Measurements from ENCODE around the gene USP28. TPM values are rescaled to one million over a fixed set of nuclear protein-coding genes. Genes with fewer than 3 reads are reported as not detected.

Gene USP28
- total RNA-seq, 1 donor from 2014 or later = 14.2 TPM

GRCh38 chr11:113908098-113908497, 32.7 kb upstream of the USP28 start:
- H3K36me3 ChIP-seq = no peaks in the 10 kb centered on the region
- no peaks in the 10 kb centered on the region for H3K27me3 ChIP-seq
- no peak overlapping the region for H3K4me3 ChIP-seq
- no peaks in the 10 kb centered on the region for H3K9me3 ChIP-seq (ENCODE audit: low read depth)
- H3K4me2 ChIP-seq = no peak overlapping the region
- Mint-ChIP-seq H3K27ac (no peak overlapping the region), H3K27me3 (ENCODE audit: insufficient read depth, low read depth) (peaks cover 7% of the 10 kb centered on the region), H3K9me3 (no peaks in the 10 kb centered on the region), H3K4me1 (peaks cover 2% of the 10 kb centered on the region), H3K36me3 (no peaks in the 10 kb centered on the region), H3K4me3 (no peak overlapping the region)
- no peak overlapping the region for H2AFZ ChIP-seq (replicated peaks)
- no peaks in the 10 kb centered on the region for H3K79me2 ChIP-seq (ENCODE audit: low read depth)
- peaks cover 8% of the 10 kb centered on the region for H3K4me1 ChIP-seq
- H4K20me1 ChIP-seq (ENCODE audit: low read depth) = no peaks in the 10 kb centered on the region
- H3F3A ChIP-seq (ENCODE audit: low read depth) = no peaks in the 10 kb centered on the region
- no peak overlapping the region for H3K27ac ChIP-seq
- no peak for TF ChIP-seq EZH2phosphoT487 (IDR thresholded peaks at IDR 0.05)
- no peak for TF ChIP-seq EZH2 (IDR thresholded peaks at IDR 0.05)
- TF ChIP-seq, protein P1, sequence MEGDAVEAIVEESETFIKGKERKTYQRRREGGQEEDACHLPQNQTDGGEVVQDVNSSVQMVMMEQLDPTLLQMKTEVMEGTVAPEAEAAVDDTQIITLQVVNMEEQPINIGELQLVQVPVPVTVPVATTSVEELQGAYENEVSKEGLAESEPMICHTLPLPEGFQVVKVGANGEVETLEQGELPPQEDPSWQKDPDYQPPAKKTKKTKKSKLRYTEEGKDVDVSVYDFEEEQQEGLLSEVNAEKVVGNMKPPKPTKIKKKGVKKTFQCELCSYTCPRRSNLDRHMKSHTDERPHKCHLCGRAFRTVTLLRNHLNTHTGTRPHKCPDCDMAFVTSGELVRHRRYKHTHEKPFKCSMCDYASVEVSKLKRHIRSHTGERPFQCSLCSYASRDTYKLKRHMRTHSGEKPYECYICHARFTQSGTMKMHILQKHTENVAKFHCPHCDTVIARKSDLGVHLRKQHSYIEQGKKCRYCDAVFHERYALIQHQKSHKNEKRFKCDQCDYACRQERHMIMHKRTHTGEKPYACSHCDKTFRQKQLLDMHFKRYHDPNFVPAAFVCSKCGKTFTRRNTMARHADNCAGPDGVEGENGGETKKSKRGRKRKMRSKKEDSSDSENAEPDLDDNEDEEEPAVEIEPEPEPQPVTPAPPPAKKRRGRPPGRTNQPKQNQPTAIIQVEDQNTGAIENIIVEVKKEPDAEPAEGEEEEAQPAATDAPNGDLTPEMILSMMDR (IDR thresholded peaks at IDR 0.05) = no peak
- no peak overlapping the region for H3K9ac ChIP-seq
- DNase-seq (ENCODE audit: low spot score) = no peak

DNA sequence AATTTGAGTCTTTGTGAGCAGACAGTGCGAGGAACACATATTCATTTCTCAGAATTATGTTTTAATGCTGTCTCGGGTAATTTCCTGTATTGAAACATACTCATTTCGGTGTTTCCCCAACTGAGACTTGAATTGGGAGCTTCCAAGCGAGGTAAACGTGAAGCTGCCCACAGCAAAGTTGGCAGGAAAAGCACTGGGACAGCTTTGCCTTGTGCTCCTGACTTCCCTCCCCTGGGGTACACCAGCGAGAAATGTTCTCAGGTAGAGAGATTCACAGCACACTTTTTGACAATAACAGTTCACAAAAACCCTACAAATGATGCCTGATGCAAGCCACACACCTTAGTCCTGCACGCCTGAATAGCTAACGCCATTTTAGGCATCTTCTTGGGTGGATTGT, 32.3 kb upstream of the USP28 start:
- Histone ChIP-seq H3F3A (ENCODE audit: low read depth) (no peaks in the 10 kb centered on the region), H3K9ac (no peak overlapping the region), H3K27me3 (no peaks in the 10 kb centered on the region), H3K4me1 (peaks cover 8% of the 10 kb centered on the region), H4K20me1 (ENCODE audit: low read depth) (no peaks in the 10 kb centered on the region), H3K9me3 (ENCODE audit: low read depth) (no peaks in the 10 kb centered on the region), H3K4me2 (no peak overlapping the region), H3K36me3 (no peaks in the 10 kb centered on the region), H3K79me2 (ENCODE audit: low read depth) (no peaks in the 10 kb centered on the region), H3K27ac (no peak overlapping the region), H3K4me3 (no peak overlapping the region), H2AFZ (replicated peaks) (no peak overlapping the region)
- H3K4me3 Mint-ChIP-seq = no peak overlapping the region
- H3K36me3 Mint-ChIP-seq = no peaks in the 10 kb centered on the region
- H3K27ac Mint-ChIP-seq = no peak overlapping the region
- TF ChIP-seq, protein P1 (IDR thresholded peaks at IDR 0.05) = no peak
- TF ChIP-seq EZH2 (IDR thresholded peaks at IDR 0.05) (no peak), EZH2phosphoT487 (IDR thresholded peaks at IDR 0.05) (no peak)
- H3K4me1 Mint-ChIP-seq = peaks cover 2% of the 10 kb centered on the region
- no peaks in the 10 kb centered on the region for H3K9me3 Mint-ChIP-seq
- no peak for DNase-seq (ENCODE audit: low spot score)
- peaks cover 7% of the 10 kb centered on the region for H3K27me3 Mint-ChIP-seq (ENCODE audit: insufficient read depth, low read depth)

DNA sequence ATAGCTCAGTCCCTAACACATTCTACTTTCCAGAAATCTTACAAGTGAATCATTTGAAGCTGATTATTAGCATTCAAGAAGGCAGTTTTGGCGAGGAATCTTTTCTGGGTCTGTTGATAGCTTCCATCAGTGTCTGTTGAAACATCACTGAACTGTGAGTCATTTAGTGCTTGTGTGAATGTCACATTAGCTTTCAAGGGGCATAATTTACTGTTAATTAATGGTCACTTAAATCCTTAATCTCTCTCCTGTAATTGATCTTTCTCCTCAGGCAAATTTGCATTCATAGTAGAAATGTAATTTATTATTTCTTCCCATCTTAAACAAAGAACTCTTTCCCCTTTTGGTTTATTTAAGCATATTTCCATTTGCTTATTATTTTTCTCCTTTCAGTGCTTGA, 31.8 kb upstream of the USP28 start:
- Mint-ChIP-seq H3K36me3 (no peaks in the 10 kb centered on the region), H3K27me3 (ENCODE audit: insufficient read depth, low read depth) (peaks cover 5% of the 10 kb centered on the region), H3K27ac (no peak overlapping the region), H3K4me3 (no peak overlapping the region), H3K9me3 (no peaks in the 10 kb centered on the region), H3K4me1 (peaks cover 2% of the 10 kb centered on the region)
- no peak overlapping the region for H3K27ac ChIP-seq
- no peak overlapping the region for H3K4me2 ChIP-seq
- no peaks in the 10 kb centered on the region for H3K9me3 ChIP-seq (ENCODE audit: low read depth)
- H3K9ac ChIP-seq = no peak overlapping the region
- H3K36me3 ChIP-seq = no peaks in the 10 kb centered on the region
- no peaks in the 10 kb centered on the region for H3F3A ChIP-seq (ENCODE audit: low read depth)
- no peak overlapping the region for H2AFZ ChIP-seq (replicated peaks)
- DNase-seq (ENCODE audit: low spot score) = no peak
- no peaks in the 10 kb centered on the region for H4K20me1 ChIP-seq (ENCODE audit: low read depth)
- H3K4me3 ChIP-seq = no peak overlapping the region
- peaks cover 8% of the 10 kb centered on the region for H3K4me1 ChIP-seq
- TF ChIP-seq EZH2phosphoT487 (IDR thresholded peaks at IDR 0.05) (no peak), EZH2 (IDR thresholded peaks at IDR 0.05) (no peak)
- TF ChIP-seq, protein P1 (IDR thresholded peaks at IDR 0.05) = no peak
- H3K79me2 ChIP-seq (ENCODE audit: low read depth) = no peaks in the 10 kb centered on the region
- no peaks in the 10 kb centered on the region for H3K27me3 ChIP-seq
